Fibroblast of villous mesenchyme (primary cell): ENCODE results near the gene TSKU. TPM values are rescaled to one million over a fixed set of nuclear protein-coding genes. Genes with fewer than 3 reads are reported as not detected.
"Not testable (repeated sequence)": the region's sequence is repeated elsewhere in the genome, so short reads cannot be mapped to it uniquely, and the experiment has no call there.

ENCODE experiments used
- DNase-seq: peaks from one replicate; pipeline ENCODE4 v3.0.0-alpha.2; 2010; ENCODE audit warnings: low read depth
- H3K4me3 ChIP-seq: 2 replicates; pipeline ENCODE4 v1.5.1; 2011; ENCODE audit warnings: low read depth, mild to moderate bottlenecking, low read length
- total RNA-seq: library from RNA; depleted of rRNA; stranded (reverse); fragments of >200 nt; gene quantifications from 2 replicates; pipeline ENCODE4 v1.2.3, GENCODE V29; 2012
- TF ChIP-seq, protein P1 (sequence below): IDR thresholded peaks from 2 replicates; pipeline ENCODE4 v1.5.1; 2012; ENCODE audit warnings: low read depth, mild to moderate bottlenecking, low read length; ENCODE audit not compliant: insufficient read depth

Gene TSKU
- total RNA-seq, 1 donor = 18.6 TPM

DNA sequence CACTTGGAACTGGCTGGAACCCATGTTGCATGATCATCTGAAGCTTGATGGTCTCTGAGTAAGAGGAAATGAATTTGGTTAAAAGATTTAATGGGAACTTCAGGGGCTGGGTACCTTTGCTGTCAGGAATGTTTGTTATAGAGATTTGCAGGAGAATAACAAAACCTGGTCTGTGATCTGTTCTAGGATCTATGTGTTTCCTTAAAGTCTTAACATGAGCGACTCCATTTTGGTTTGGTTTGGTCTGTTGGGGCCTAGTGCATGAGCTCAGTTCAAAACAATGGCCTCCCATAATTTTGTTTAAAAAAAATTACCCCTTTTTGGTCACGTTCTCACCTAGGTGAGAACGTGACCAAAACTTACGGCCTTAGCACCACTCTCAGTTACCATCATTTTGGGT, 28.1 kb downstream of the TSKU start:
- DNase-seq = no peak
- TF ChIP-seq, protein P1, sequence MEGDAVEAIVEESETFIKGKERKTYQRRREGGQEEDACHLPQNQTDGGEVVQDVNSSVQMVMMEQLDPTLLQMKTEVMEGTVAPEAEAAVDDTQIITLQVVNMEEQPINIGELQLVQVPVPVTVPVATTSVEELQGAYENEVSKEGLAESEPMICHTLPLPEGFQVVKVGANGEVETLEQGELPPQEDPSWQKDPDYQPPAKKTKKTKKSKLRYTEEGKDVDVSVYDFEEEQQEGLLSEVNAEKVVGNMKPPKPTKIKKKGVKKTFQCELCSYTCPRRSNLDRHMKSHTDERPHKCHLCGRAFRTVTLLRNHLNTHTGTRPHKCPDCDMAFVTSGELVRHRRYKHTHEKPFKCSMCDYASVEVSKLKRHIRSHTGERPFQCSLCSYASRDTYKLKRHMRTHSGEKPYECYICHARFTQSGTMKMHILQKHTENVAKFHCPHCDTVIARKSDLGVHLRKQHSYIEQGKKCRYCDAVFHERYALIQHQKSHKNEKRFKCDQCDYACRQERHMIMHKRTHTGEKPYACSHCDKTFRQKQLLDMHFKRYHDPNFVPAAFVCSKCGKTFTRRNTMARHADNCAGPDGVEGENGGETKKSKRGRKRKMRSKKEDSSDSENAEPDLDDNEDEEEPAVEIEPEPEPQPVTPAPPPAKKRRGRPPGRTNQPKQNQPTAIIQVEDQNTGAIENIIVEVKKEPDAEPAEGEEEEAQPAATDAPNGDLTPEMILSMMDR = no peak
- H3K4me3 ChIP-seq = no peak overlapping the region

DNA sequence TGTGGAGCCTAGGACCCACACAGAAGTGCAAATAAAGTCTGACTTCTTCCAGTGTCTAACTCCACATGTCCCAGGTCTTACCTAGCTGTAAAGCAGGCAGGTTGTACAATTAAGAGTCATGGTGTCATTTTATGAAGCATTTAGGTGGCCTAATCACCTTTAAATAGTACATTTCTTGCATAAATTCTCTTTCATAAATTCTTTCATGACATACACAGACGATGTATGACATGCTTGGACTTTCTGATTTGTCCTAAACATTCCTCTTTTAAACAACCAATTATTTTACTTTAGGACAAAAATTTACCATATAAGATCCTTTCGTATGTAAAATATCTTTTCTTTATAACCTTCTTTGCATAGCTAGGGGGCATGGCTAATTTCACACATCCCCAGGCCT, 31.3 kb downstream of the TSKU start:
- no peak for DNase-seq
- TF ChIP-seq, protein P1 = no peak
- H3K4me3 ChIP-seq = no peak overlapping the region

DNA sequence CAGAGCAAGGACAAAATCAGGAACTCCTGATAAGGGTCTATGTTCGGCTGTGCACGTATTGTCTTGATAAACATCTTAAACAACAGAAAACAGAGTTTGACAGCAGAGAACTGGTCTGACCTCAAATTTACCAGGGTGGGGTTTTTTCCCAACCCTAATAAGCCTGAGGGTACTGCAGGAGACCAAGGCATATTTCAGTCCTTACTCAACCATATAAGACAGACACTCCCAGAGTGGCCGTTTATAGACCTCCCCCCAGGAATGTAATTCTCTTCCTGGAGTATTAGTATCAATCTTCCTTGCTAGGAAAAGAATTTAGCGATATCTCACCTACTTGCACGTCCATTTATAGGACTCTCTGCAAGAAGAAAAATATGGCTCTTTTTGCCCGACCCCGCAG, 32.5 kb downstream of the TSKU start:
- H3K4me3 ChIP-seq, DNase-seq: not testable (repeated sequence)

DNA sequence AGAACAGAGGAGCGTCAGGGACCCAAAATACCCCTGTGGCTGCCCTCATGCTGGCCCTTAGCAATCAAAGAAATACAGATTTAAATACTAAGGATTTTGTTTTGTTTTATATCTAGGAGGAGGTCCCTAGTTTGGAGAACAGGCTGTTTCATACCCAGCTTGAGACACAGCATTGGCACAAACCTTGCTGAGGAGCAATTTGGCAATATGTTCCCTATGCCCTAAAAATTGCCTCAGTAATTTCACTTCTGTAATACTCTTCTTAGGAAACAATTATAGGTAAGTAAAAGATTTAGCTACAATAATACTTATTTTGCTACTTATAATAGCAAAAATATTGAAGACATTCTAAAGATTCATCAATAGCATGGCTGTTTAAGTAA, 37.0 kb downstream of the TSKU start:
- DNase-seq = no peak
- no peak overlapping the region for H3K4me3 ChIP-seq
- TF ChIP-seq, protein P1 = no peak

DNA sequence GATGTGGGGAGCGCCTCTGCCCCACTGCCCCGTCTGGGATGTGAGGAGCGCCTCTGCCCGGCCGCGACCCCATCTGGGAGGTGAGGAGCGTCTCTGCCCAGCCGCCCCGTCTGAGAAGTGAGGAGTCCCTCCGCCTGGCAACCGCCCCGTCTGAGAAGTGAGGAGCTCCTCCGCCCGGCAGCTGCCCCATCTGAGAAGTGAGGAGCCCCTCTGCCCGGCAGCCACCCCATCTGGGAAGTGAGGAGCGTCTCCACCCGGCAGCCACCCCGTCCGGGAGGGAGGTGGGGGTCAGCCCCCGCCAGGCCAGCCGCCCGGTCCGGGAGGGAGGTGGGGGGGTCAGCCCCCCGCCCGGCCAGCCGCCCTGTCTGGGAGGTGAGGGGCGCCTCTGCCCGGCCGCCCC, 38.2 kb downstream of the TSKU start:
- not testable (repeated sequence) for DNase-seq, H3K4me3 ChIP-seq

DNA sequence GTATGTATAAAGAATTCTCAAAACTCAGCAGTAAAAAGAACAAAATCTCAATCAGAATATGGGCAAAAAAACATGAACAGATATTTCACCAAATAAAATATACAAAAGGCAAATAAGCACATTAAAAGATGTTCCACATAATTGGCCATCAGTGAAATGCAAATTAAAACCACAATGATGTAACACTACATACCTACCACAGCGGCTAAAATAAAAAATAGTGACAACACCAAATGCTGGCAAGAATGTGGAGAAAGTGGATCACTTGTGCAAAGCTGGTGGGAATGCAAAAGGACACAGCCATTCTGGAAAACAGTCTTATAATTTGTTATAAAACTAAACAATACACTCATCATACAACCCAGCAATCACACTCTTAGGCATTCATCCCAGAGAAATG, 39.2 kb downstream of the TSKU start:
- TF ChIP-seq, protein P1 = no peak
- H3K4me3 ChIP-seq = no peak overlapping the region
- DNase-seq = no peak

DNA sequence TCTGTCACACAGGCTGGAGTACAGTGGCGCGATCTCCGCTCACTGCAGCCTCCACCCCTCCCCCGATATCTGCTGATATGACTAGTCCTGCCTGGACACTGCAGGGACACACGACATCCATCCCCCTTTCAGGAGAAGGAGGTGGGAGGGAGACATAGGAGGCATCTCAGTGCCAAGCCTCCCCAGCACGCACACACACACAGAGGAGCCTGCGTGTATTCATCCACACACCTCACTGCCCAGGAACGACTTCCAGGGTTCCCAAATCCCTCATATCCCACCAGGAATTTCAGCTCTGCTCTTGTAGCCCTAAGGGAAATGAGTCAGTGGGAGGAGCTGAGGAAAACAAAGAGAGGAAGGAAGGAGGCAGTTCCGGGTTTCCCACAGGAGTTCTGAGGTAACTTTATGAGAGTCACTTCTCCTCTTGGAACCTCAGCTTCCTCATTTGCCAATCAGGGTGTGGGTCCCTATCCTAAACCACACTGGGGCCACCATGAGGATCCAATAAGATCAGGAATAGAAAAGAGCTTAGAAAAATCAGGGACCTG, 40.4 kb downstream of the TSKU start:
- DNase-seq = peak; percentile 40
- no peak overlapping the region for H3K4me3 ChIP-seq
- TF ChIP-seq, protein P1 = no peak

DNA sequence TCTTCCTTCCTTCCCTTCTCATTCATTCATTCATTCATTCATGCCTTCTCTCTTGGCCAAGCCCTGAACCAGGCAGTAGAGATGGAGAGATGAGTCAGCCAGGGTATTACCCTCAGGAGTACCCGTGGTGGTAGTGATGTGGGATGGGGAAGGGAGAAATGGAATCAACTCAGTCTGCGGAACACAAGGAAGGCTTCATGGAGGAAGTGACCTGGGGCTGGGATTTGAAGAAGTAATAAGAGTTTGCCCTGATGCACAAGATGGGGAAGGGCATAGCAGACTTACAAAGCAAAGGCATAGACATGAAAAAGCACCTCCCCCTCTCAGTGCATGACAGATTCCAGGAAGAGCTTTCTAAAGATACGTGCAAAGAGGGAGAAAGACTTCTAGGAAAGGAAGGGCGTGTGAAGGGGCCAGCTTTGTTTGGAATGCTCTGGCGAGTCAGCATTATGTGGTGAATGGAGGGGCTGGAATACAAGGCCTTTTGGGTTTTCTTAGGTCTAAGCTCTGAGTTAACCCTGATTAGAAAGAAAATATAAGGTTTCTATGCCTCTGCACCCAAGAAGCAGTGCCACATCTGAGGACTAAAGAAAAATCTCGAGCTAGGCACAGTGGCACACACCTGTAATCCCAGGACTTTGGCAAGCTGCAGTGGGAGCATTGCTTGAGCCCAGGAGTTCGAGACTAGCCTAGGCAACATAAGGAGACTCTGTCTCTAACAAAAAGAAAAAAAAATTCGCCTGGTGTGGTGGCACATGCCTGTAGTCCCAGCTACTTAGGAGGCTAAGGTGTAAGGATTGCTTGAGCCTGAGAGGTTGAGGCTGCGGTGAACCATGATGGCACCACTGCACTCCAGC, 41.2 kb downstream of the TSKU start:
- no peak for DNase-seq
- TF ChIP-seq, protein P1 = no peak

More for the DNA sequence above, 41.2 kb downstream of the TSKU start:
- H3K4me3 ChIP-seq = no peak overlapping the region
